Neutrophil (primary cell): ENCODE measurements around the gene PNMA6E.

Source experiments
- H3K27ac ChIP-seq: fragments of 200-600 bp; sonication (generic); 2 replicates; pipeline ENCODE4 v1.5.1; 2016; ENCODE audit warnings: mild to moderate bottlenecking, moderate library complexity
- H3K27me3 ChIP-seq: fragments of 200-600 bp; sonication (generic); 2 replicates; pipeline ENCODE4 v1.6.0; 2016; ENCODE audit warnings: mild to moderate bottlenecking
- H3K36me3 ChIP-seq: fragments of 200-600 bp; sonication (generic); 2 replicates; pipeline ENCODE4 v1.5.1; 2017
- H3K4me1 ChIP-seq, 2 experiments: fragments of 200-600 bp in 1 of 2; sonication (generic) in 1 of 2; 1 replicate in 1 of 2; 2 replicates in 1 of 2; pipeline versions ENCODE4 v1.5.1 to v1.6.1; 2013 to 2016; ENCODE audit warnings: low read depth in 1 of 2, low read length in 1 of 2, mild to moderate bottlenecking in 1 of 2, moderate library complexity in 1 of 2; ENCODE audit not compliant: control insufficient read depth in 1 of 2, insufficient read depth in 1 of 2
- H3K4me3 ChIP-seq, 2 experiments: fragments of 200-600 bp in 1 of 2; sonication (generic) in 1 of 2; 1 replicate in 1 of 2; 2 replicates in 1 of 2; pipeline ENCODE4 v1.5.1; 2013 to 2016; ENCODE audit warnings: low read depth in 1 of 2, low read length in 1 of 2, mild to moderate bottlenecking in 1 of 2, moderate library complexity in 1 of 2
- H3K9me3 ChIP-seq: fragments of 200-600 bp; sonication (generic); 2 replicates; pipeline ENCODE4 v1.5.1; 2016
- CTCF ChIP-seq: fragments of 200-600 bp; sonication (generic); IDR thresholded peaks from 2 replicates; pipeline ENCODE4 v1.5.1; 2016; ENCODE audit warnings: antibody characterized with exemption

The PNMA6E gene

GRCh38 chrX:153401133-153401764 is at the start of gene PNMA6E:
PNMA6E (minus strand) TSS chrX:153401350; CDS start chrX:153398849, 2,501 bp downstream.
- Histone ChIP-seq H3K36me3 (no peaks in the 10 kb centered on the region), H3K9me3 (no peaks in the 10 kb centered on the region), H3K4me1 (peaks cover 9 to 11% of the 10 kb centered on the region in 2 experiments), H3K4me3 (peak within 1 kb of the TSS in 1 of 2 experiments; percentile 12), H3K27me3 (no peaks in the 10 kb centered on the region), H3K27ac (no peak within 1 kb of the TSS)
- TF ChIP-seq CTCF: no peak

GRCh38 chrX:153450949-153451277 is 49.8 kb upstream of the PNMA6E start:
- H3K36me3 ChIP-seq: peaks cover 17% of the 10 kb centered on the region
- H3K27me3 ChIP-seq: no peaks in the 10 kb centered on the region
- no peaks in the 10 kb centered on the region for H3K9me3 ChIP-seq
- no peak for TF ChIP-seq CTCF
- H3K4me1 ChIP-seq: no peaks in the 10 kb centered on the region
- no peak overlapping the region for H3K4me3 ChIP-seq
- H3K27ac ChIP-seq: no peak overlapping the region

- no peaks in the 10 kb centered on the region for H3K4me1 ChIP-seq
- H3K27ac ChIP-seq: no peak overlapping the region
- no peaks in the 10 kb centered on the region for H3K27me3 ChIP-seq
- no peaks in the 10 kb centered on the region for H3K9me3 ChIP-seq
- H3K4me3 ChIP-seq: no peak overlapping the region
- H3K36me3 ChIP-seq: peaks cover 13% of the 10 kb centered on the region
- TF ChIP-seq CTCF: no peak
Measured at GRCh38 chrX:153450114-153450948, 49.2 kb upstream of the PNMA6E start.

GRCh38 chrX:153449368-153450113 is 48.4 kb upstream of the PNMA6E start:
- Histone ChIP-seq H3K36me3 (peaks cover 5% of the 10 kb centered on the region), H3K4me3 (no peak overlapping the region), H3K4me1 (no peaks in the 10 kb centered on the region), H3K27me3 (no peaks in the 10 kb centered on the region), H3K27ac (no peak overlapping the region), H3K9me3 (no peaks in the 10 kb centered on the region)
- no peak for TF ChIP-seq CTCF

GRCh38 chrX:153448556-153449367 is 47.6 kb upstream of the PNMA6E start:
- H3K4me1 ChIP-seq: no peaks in the 10 kb centered on the region
- no peak for TF ChIP-seq CTCF
- H3K27me3 ChIP-seq: no peaks in the 10 kb centered on the region
- no peak overlapping the region for H3K27ac ChIP-seq
- H3K9me3 ChIP-seq: no peaks in the 10 kb centered on the region
- H3K4me3 ChIP-seq: no peak overlapping the region
- H3K36me3 ChIP-seq: no peaks in the 10 kb centered on the region
